SK-N-SH (cell line): Measurements from ENCODE around the gene PTGDS. TPM values are rescaled to one million over a fixed set of nuclear protein-coding genes. Genes with fewer than 3 reads are reported as not detected.

Experiments used
- CTCF ChIA-PET: fragments of 300-600, 350-600 bp; formaldehyde crosslinking; extraction: SDS; loops from one replicate; lab custom pipeline; 2021; lab: Yijun Ruan, JAX
- POLR2A ChIA-PET: fragments of 350-600 bp; sonication (Branson Sonifier 250); formaldehyde crosslinking; extraction: SDS; loops from one replicate; lab custom pipeline; 2020; ENCODE audit warnings: antibody characterized with exemption, inconsistent platforms; lab: Yijun Ruan, JAX
- DNase-seq: peaks from one replicate; pipeline ENCODE4 v3.0.0; 2012
- H2AFZ ChIP-seq: fragments of 200-600 bp; sonication (generic); 2 replicates; pipeline ENCODE4 v1.8.1; 2016; ENCODE audit warnings: antibody characterized with exemption, mild to moderate bottlenecking, low read depth
- H3F3A ChIP-seq: fragments of 200-600 bp; sonication (generic); replicated peaks from 2 replicates; pipeline ENCODE3; 2016; ENCODE audit warnings: antibody characterized with exemption, mild to moderate bottlenecking; ENCODE audit not compliant: insufficient read depth
- H3K27ac ChIP-seq, 2 experiments: fragments of 200-500 bp in 1 of 2; fragments of 200-600 bp in 1 of 2; sonication (Bioruptor generic) in 1 of 2; sonication (generic), shearing (Covaris generic) in 1 of 2; 2 replicates each; pipeline versions ENCODE4 v1.5.1 to v1.6.1; 2014 to 2016; ENCODE audit warnings: low read depth in 2 of 2, inconsistent platforms in 1 of 2, low read length in 1 of 2, mild to moderate bottlenecking in 1 of 2, mixed read lengths in 1 of 2
- H3K27me3 ChIP-seq: fragments of 200-600 bp; sonication (generic), shearing (Covaris generic); 2 replicates; pipeline ENCODE4 v1.6.1; 2016; ENCODE audit warnings: mixed run types; ENCODE audit not compliant: insufficient read depth
- H3K36me3 ChIP-seq, 2 experiments: fragments of 200-500 bp in 1 of 2; fragments of 200-600 bp in 1 of 2; sonication (Bioruptor generic) in 1 of 2; sonication (generic) in 1 of 2; replicated peaks in 1 of 2; 2 replicates each; pipeline versions ENCODE3 to v1.5.1; 2014 to 2016; ENCODE audit warnings: low read length in 1 of 2, mild to moderate bottlenecking in 1 of 2; ENCODE audit not compliant: insufficient read depth in 2 of 2, control insufficient read depth in 1 of 2
- H3K4me1 ChIP-seq, 2 experiments: fragments of 200-500 bp in 1 of 2; fragments of 200-600 bp in 1 of 2; sonication (Bioruptor generic) in 1 of 2; sonication (generic), shearing (Covaris generic) in 1 of 2; 2 replicates each; pipeline versions ENCODE4 v1.5.1 to v1.6.1; 2014 to 2016; ENCODE audit warnings: low read depth in 1 of 2, low read length in 1 of 2, mixed run types in 1 of 2; ENCODE audit not compliant: insufficient read depth in 2 of 2, control insufficient read depth in 1 of 2
- H3K4me2 ChIP-seq: fragments of 200-600 bp; sonication (generic), shearing (Covaris generic); 2 replicates; pipeline ENCODE4 v1.6.1; 2017; ENCODE audit warnings: mixed run types
- H3K4me3 ChIP-seq, 2 experiments: fragments of 200-500 bp in 1 of 2; fragments of 200-600 bp in 1 of 2; sonication (Bioruptor generic) in 1 of 2; sonication (generic), shearing (Covaris generic) in 1 of 2; 2 replicates each; pipeline versions ENCODE4 v1.5.1 to v1.8.1; 2014 to 2016; ENCODE audit warnings: low read depth in 2 of 2, inconsistent platforms in 1 of 2, low read length in 1 of 2, mild to moderate bottlenecking in 1 of 2, mixed read lengths in 1 of 2, moderate library complexity in 1 of 2
- H3K79me2 ChIP-seq: fragments of 200-600 bp; sonication (generic); 2 replicates; pipeline ENCODE4 v1.8.1; 2017; ENCODE audit warnings: mild to moderate bottlenecking; ENCODE audit not compliant: insufficient read depth
- H3K9ac ChIP-seq: fragments of 200-600 bp; sonication (generic); 2 replicates; pipeline ENCODE4 v1.6.1; 2017; ENCODE audit warnings: mixed run types
- H3K9me2 ChIP-seq: fragments of 200-600 bp; sonication (generic); 2 replicates; pipeline ENCODE4 v1.6.1; 2017; ENCODE audit warnings: mixed run types
- H3K9me3 ChIP-seq: fragments of 200-600 bp; sonication (generic); 2 replicates; pipeline ENCODE4 v1.6.1; 2017; ENCODE audit warnings: mixed run types, mild to moderate bottlenecking, moderate library complexity
- H4K20me1 ChIP-seq: fragments of 200-600 bp; sonication (generic); 2 replicates; pipeline ENCODE4 v1.6.1; 2017; ENCODE audit warnings: mild to moderate bottlenecking, mixed run types; ENCODE audit not compliant: insufficient read depth
- CHD2 ChIP-seq: fragments of 150-350 bp; IDR thresholded peaks from 2 replicates; pipeline ENCODE4 v1.6.1; 2018; ENCODE audit warnings: low read length; ENCODE audit not compliant: partially characterized antibody
- CTCF ChIP-seq: fragments of 200-600 bp; sonication (generic); IDR thresholded peaks from 2 replicates; pipeline ENCODE4 v1.6.1; 2017; ENCODE audit warnings: antibody characterized with exemption, mild to moderate bottlenecking, moderate library complexity
- ELF1 ChIP-seq: IDR thresholded peaks from 2 replicates; pipeline ENCODE4 v1.4.0; 2012
- EZH2phosphoT487 ChIP-seq: fragments of 200-600 bp; sonication (generic); IDR thresholded peaks from 2 replicates; pipeline ENCODE4 v1.6.1; 2017; ENCODE audit warnings: low read depth, mixed run types, mild to moderate bottlenecking, antibody characterized with exemption, moderate library complexity, borderline replicate concordance
- FOXJ3 ChIP-seq: sonication (generic); formaldehyde crosslinking; IDR thresholded peaks from 2 replicates; pipeline ENCODE4 v1.5.1; 2020; ENCODE audit warnings: mild to moderate bottlenecking, missing genetic modification reagents
- GABPA ChIP-seq: IDR thresholded peaks from 2 replicates; pipeline ENCODE4 v1.4.0; 2012; ENCODE audit warnings: low read depth, mild to moderate bottlenecking
- GATA2 ChIP-seq: sonication (generic); formaldehyde crosslinking; IDR thresholded peaks from 2 replicates; pipeline ENCODE4 v1.5.0; 2020; ENCODE audit warnings: mild to moderate bottlenecking, missing genetic modification reagents
- JUND ChIP-seq: IDR thresholded peaks from 2 replicates; pipeline ENCODE4 v1.4.0; 2012
- MXI1 ChIP-seq: IDR thresholded peaks from 2 replicates; pipeline ENCODE4 v1.6.1; 2012; ENCODE audit warnings: mild to moderate bottlenecking, low read depth, low read length, improper control_type of control experiment
- NRF1 ChIP-seq: IDR thresholded peaks from 2 replicates; pipeline ENCODE4 v1.6.1; 2012; ENCODE audit warnings: low read depth, mild to moderate bottlenecking, low read length
- POLR2AphosphoS5 ChIP-seq: IDR thresholded peaks from 2 replicates; pipeline ENCODE4 v1.6.1; 2012; ENCODE audit warnings: low read depth, low read length
- RAD21 ChIP-seq: IDR thresholded peaks from 2 replicates; pipeline ENCODE4 v1.6.1; 2012; ENCODE audit warnings: mild to moderate bottlenecking, low read length
- SIN3A ChIP-seq: IDR thresholded peaks from 2 replicates; pipeline ENCODE4 v1.6.1; 2012; ENCODE audit warnings: low read depth, mild to moderate bottlenecking, low read length, moderate library complexity, borderline replicate concordance
- USF1 ChIP-seq: IDR thresholded peaks from 2 replicates; pipeline ENCODE4 v1.4.0; 2012; ENCODE audit warnings: low read depth, borderline replicate concordance
- ZBTB33 ChIP-seq: IDR thresholded peaks from 2 replicates; pipeline ENCODE4 v1.4.0; 2012; ENCODE audit warnings: low read depth, borderline replicate concordance
- WGBS: methylation state at CpG from one replicate; pipeline ENCODE4 v1.1.6; 2017; ENCODE audit warnings: low lambda C conversion rate; 5-methylcytosine and 5-hydroxymethylcytosine counted together
- polyA plus RNA-seq, 3 experiments: library from polyadenylated mRNA; depleted of rRNA; stranded (reverse); fragments of >200 nt; gene quantifications; 2 replicates each; pipeline ENCODE4 v1.2.3, GENCODE V29; 2012

Gene PTGDS
- polyA plus RNA-seq, 1 of the 3 experiments (the other 2 are of a cell fraction): not detected

- TF ChIP-seq FOXJ3 (CRISPR knock-in tag) (no peak), ZBTB33 (no peak), USF1 (no peak), SIN3A (no peak), POLR2AphosphoS5 (no peak), ELF1 (no peak), CHD2 (no peak), MXI1 (no peak), NRF1 (no peak), GATA2 (no peak), EZH2phosphoT487 (no peak), RAD21 (no peak), CTCF (no peak), GABPA (no peak), JUND (no peak)
- Histone ChIP-seq H3F3A (no peaks in the 10 kb centered on the region), H3K4me1 (no peaks in the 10 kb centered on the region), H3K9ac (no peak overlapping the region), H3K9me2 (no peaks in the 10 kb centered on the region), H3K4me2 (no peak overlapping the region), H3K36me3 (peaks cover 0 to 10% of the 10 kb centered on the region in 2 experiments), H3K27ac (no peak overlapping the region), H3K27me3 (no peaks in the 10 kb centered on the region), H3K4me3 (no peak overlapping the region), H3K9me3 (no peaks in the 10 kb centered on the region), H3K79me2 (no peaks in the 10 kb centered on the region), H4K20me1 (no peaks in the 10 kb centered on the region), H2AFZ (no peak overlapping the region)
- no peak for DNase-seq
- ChIA-PET CTCF (interaction anchor here (0.7 to 2.2 kb wide), 5 partner anchors 18 to 37 kb away, joined by 3 to 10 read pairs (median 6); partner anchors contain the start of genes ABCA2 and PAXX), POLR2A (no interaction called here)
- 97% methylated on average over 12 of the region's 49 CpGs for WGBS
These were observed 32.8 kb downstream of the PTGDS start for GRCh38 chr9:137009938-137010732.
